Measurements from ENCODE around the gene SLC16A2. TPM values are rescaled to one million over a fixed set of nuclear protein-coding genes. Genes with fewer than 3 reads are reported as not detected.

SLC16A2 gene
- total RNA-seq, 1 donor from 2014 or later = 32.4 TPM

DNA sequence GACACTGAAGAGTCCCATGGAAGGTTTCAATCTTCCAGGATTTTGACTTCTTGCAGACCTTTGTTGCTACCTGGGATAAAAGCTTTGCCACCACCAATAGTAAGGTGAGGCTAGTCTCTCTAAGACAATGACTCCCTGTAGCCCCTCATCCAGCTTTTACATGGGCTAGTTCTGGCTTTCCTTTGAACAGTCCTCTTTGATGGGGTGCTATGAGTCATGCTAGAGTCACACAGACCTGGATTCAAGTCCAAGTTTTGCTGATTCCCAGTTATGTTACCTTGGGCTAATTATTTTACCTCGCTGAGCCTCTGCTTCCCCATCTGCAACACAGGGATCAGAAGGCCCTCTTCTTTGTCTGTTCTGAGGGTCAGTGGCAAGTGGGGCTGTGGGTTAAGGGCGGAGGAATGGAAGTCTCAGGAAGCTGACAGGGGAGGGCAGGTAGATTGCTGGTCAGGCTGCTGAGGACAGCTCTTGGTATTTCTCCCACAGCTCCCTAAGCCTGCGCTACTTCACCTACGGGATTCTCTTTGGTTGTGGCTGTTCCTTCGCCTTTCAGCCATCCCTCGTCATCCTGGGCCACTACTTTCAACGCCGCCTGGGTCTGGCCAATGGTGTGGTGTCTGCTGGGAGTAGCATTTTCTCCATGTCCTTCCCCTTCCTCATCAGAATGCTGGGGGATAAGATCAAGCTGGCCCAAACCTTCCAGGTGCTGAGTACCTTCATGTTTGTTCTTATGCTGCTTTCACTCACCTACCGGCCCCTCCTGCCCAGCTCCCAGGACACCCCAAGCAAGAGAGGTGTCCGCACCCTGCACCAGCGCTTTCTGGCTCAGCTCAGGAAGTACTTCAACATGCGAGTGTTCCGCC lies 102.8 kb downstream of the SLC16A2 start:
- Mint-ChIP-seq H3K27me3 (ENCODE audit: unreplicated experiment) (peaks cover 2% of the 10 kb centered on the region), H3K36me3 (ENCODE audit: low read depth, unreplicated experiment) (no peaks in the 10 kb centered on the region), H3K4me1 (ENCODE audit: unreplicated experiment) (no peaks in the 10 kb centered on the region), H3K4me3 (ENCODE audit: unreplicated experiment) (no peak overlapping the region), H3K27ac (ENCODE audit: unreplicated experiment) (no peak overlapping the region), H3K9me3 (ENCODE audit: unreplicated experiment) (no peaks in the 10 kb centered on the region)
- TF ChIP-seq, protein P1, sequence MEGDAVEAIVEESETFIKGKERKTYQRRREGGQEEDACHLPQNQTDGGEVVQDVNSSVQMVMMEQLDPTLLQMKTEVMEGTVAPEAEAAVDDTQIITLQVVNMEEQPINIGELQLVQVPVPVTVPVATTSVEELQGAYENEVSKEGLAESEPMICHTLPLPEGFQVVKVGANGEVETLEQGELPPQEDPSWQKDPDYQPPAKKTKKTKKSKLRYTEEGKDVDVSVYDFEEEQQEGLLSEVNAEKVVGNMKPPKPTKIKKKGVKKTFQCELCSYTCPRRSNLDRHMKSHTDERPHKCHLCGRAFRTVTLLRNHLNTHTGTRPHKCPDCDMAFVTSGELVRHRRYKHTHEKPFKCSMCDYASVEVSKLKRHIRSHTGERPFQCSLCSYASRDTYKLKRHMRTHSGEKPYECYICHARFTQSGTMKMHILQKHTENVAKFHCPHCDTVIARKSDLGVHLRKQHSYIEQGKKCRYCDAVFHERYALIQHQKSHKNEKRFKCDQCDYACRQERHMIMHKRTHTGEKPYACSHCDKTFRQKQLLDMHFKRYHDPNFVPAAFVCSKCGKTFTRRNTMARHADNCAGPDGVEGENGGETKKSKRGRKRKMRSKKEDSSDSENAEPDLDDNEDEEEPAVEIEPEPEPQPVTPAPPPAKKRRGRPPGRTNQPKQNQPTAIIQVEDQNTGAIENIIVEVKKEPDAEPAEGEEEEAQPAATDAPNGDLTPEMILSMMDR (IDR thresholded peaks at IDR 0.05; ENCODE audit: unreplicated experiment) = no peak
- DNase-seq (ENCODE audit: low spot score) = no peak

GRCh38 chrX:74525116-74525515 lies 103.8 kb downstream of the SLC16A2 start:
- no peak for DNase-seq (ENCODE audit: low spot score)
- no peaks in the 10 kb centered on the region for H3K4me1 Mint-ChIP-seq (ENCODE audit: unreplicated experiment)
- peaks cover 2% of the 10 kb centered on the region for H3K27me3 Mint-ChIP-seq (ENCODE audit: unreplicated experiment)
- TF ChIP-seq, protein P1 (IDR thresholded peaks at IDR 0.05; ENCODE audit: unreplicated experiment) = no peak
- no peak overlapping the region for H3K4me3 Mint-ChIP-seq (ENCODE audit: unreplicated experiment)
- H3K27ac Mint-ChIP-seq (ENCODE audit: unreplicated experiment) = no peak overlapping the region
- H3K9me3 Mint-ChIP-seq (ENCODE audit: unreplicated experiment) = no peaks in the 10 kb centered on the region
- H3K36me3 Mint-ChIP-seq (ENCODE audit: low read depth, unreplicated experiment) = no peaks in the 10 kb centered on the region

DNA sequence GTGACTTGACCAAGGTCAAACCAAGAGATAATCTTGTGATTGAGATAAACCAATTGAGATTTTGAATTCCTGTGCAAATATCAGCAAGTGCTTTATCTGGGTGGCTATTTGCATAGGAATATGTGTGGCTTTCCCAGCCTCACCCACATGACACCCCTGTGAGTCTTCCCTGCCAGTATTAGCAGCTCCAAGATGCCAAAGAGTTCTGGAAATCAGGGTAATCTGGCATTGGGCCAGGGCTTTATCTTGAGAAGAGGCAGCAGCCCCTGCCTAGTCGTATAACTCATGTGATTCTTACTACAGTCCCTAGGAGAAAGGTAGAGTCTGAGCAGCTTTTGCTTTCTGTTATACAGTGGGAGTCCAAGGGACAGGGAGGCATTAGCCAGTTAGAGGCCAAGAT lies 105.5 kb downstream of the SLC16A2 start:
- peaks cover 2% of the 10 kb centered on the region for H3K27me3 Mint-ChIP-seq (ENCODE audit: unreplicated experiment)
- no peaks in the 10 kb centered on the region for H3K9me3 Mint-ChIP-seq (ENCODE audit: unreplicated experiment)
- DNase-seq (ENCODE audit: low spot score) = no peak
- H3K4me1 Mint-ChIP-seq (ENCODE audit: unreplicated experiment) = no peaks in the 10 kb centered on the region
- TF ChIP-seq, protein P1 (IDR thresholded peaks at IDR 0.05; ENCODE audit: unreplicated experiment) = no peak
- peaks cover 3% of the 10 kb centered on the region for H3K36me3 Mint-ChIP-seq (ENCODE audit: low read depth, unreplicated experiment)
- no peak overlapping the region for H3K4me3 Mint-ChIP-seq (ENCODE audit: unreplicated experiment)
- H3K27ac Mint-ChIP-seq (ENCODE audit: unreplicated experiment) = no peak overlapping the region

DNA sequence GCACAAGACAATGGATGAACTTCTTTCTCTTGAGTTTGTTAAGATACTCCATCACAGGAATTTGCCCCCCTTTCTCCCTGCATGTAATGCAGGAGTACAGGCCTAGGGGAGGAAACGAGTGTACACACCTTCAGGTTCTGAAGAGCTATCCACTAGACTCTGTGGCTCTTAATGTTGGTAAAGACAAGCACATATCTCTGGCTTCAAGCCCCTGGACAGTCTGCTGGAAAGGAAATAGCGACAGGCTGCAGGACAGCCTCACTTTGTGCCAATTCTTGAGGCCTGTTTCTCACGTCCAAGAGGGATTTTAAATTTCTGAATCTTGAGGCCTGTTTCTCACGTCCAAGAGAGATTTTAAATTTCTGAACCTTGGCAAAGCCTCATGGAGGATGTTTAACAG lies 106.1 kb downstream of the SLC16A2 start:
- H3K9me3 Mint-ChIP-seq (ENCODE audit: unreplicated experiment) = no peaks in the 10 kb centered on the region
- peaks cover 2% of the 10 kb centered on the region for H3K27me3 Mint-ChIP-seq (ENCODE audit: unreplicated experiment)
- no peak for DNase-seq (ENCODE audit: low spot score)
- TF ChIP-seq, protein P1 (IDR thresholded peaks at IDR 0.05; ENCODE audit: unreplicated experiment) = no peak
- H3K4me1 Mint-ChIP-seq (ENCODE audit: unreplicated experiment) = no peaks in the 10 kb centered on the region
- no peak overlapping the region for H3K27ac Mint-ChIP-seq (ENCODE audit: unreplicated experiment)
- H3K4me3 Mint-ChIP-seq (ENCODE audit: unreplicated experiment) = no peak overlapping the region
- H3K36me3 Mint-ChIP-seq (ENCODE audit: low read depth, unreplicated experiment) = peaks cover 7% of the 10 kb centered on the region

DNA sequence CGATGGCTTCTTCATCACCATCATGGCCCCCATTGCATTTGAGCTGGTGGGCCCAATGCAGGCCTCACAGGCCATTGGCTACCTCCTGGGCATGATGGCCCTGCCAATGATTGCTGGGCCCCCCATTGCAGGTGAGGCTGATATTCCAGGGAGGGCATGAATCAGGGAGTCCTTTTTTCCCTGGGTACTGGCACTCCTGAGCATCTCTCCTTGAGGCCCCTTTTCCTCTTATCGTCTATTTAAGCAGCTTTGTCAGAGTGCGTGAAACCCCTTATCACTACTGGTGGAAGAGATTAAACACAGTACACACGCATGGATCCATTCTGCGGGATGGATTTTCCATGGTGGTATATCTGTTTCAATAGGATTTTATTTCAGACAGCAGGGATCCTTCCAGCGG lies 108.0 kb downstream of the SLC16A2 start:
- no peak overlapping the region for H3K4me3 Mint-ChIP-seq (ENCODE audit: unreplicated experiment)
- H3K4me1 Mint-ChIP-seq (ENCODE audit: unreplicated experiment) = no peaks in the 10 kb centered on the region
- H3K9me3 Mint-ChIP-seq (ENCODE audit: unreplicated experiment) = no peaks in the 10 kb centered on the region
- no peak for DNase-seq (ENCODE audit: low spot score)
- TF ChIP-seq, protein P1 (IDR thresholded peaks at IDR 0.05; ENCODE audit: unreplicated experiment) = no peak
- peaks cover 7% of the 10 kb centered on the region for H3K36me3 Mint-ChIP-seq (ENCODE audit: low read depth, unreplicated experiment)
- H3K27me3 Mint-ChIP-seq (ENCODE audit: unreplicated experiment) = peaks cover 2% of the 10 kb centered on the region
- no peak overlapping the region for H3K27ac Mint-ChIP-seq (ENCODE audit: unreplicated experiment)

All from endothelial cell (in vitro differentiated cells).